Fibroblast of villous mesenchyme (primary cell): Measurements from ENCODE around the gene PIGZ. TPM values are rescaled to one million over a fixed set of nuclear protein-coding genes. Genes with fewer than 3 reads are reported as not detected.

ENCODE experiments used
- DNase-seq: peaks from one replicate; pipeline ENCODE4 v3.0.0-alpha.2; 2010; ENCODE audit warnings: low read depth
- H3K4me3 ChIP-seq: 2 replicates; pipeline ENCODE4 v1.5.1; 2011; ENCODE audit warnings: low read depth, mild to moderate bottlenecking, low read length
- CTCF ChIP-seq: IDR thresholded peaks from 2 replicates; pipeline ENCODE4 v1.5.1; 2012; ENCODE audit warnings: low read depth, mild to moderate bottlenecking, low read length; ENCODE audit not compliant: insufficient read depth
- total RNA-seq: library from RNA; depleted of rRNA; stranded (reverse); fragments of >200 nt; gene quantifications from 2 replicates; pipeline ENCODE4 v1.2.3, GENCODE V29; 2012

Gene PIGZ
- total RNA-seq, 1 donor = 1.7 TPM

GRCh38 chr3:196988241-196989029 lies 19.8 kb upstream of the PIGZ start:
- no peak overlapping the region for H3K4me3 ChIP-seq
- TF ChIP-seq CTCF = peak; percentile 18
- peak; percentile 13 for DNase-seq

- H3K4me3 ChIP-seq = no peak overlapping the region
- no peak for TF ChIP-seq CTCF
- DNase-seq = no peak
Measured at GRCh38 chr3:196987022-196987421, 18.4 kb upstream of the PIGZ start.

- no peak for DNase-seq
- TF ChIP-seq CTCF = peak; percentile 22
- H3K4me3 ChIP-seq = no peak overlapping the region
Measured at GRCh38 chr3:196985954-196986885, 17.6 kb upstream of the PIGZ start.

GRCh38 chr3:196985298-196985697 lies 16.7 kb upstream of the PIGZ start:
- no peak for TF ChIP-seq CTCF
- no peak for DNase-seq
- H3K4me3 ChIP-seq = no peak overlapping the region

GRCh38 chr3:196983186-196983585 lies 14.6 kb upstream of the PIGZ start:
- H3K4me3 ChIP-seq = no peak overlapping the region
- no peak for DNase-seq
- TF ChIP-seq CTCF = no peak

- TF ChIP-seq CTCF = no peak
- no peak for DNase-seq
- no peak overlapping the region for H3K4me3 ChIP-seq
Measured at GRCh38 chr3:196981657-196982056, 13.0 kb upstream of the PIGZ start.
